NCI-H2196 (cell line): ENCODE measurements around the gene PLCB4.

ENCODE experiments used
- DNase-seq: peaks from one replicate; lab custom pipeline; 2025; ENCODE audit not compliant: unreplicated experiment; lab: John Stamatoyannopoulos, UW

Gene PLCB4

DNA sequence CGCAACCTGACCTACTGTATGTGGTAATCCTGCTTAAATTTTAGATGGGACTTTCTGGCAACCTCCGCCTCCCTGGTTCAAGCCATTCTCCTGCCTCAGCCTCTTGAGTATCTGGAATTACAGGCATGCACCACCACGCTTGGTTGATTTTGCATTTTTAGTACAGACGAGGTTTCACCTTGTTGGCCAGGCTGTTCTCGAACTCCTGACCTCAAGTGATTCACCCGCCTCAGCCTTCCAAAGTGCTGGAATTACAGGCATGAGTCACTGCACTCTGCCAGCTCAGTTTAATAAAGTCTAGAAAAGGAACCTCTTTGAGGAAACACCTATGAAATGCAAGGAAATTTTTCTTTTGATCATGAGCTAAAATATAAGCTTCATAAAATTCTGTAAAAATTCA lies 9.0 kb upstream of the PLCB4 start:
- DNase-seq: no peak

GRCh38 chr20:9061434-9061833 lies 7.5 kb upstream of the PLCB4 start:
- DNase-seq: no peak

DNA sequence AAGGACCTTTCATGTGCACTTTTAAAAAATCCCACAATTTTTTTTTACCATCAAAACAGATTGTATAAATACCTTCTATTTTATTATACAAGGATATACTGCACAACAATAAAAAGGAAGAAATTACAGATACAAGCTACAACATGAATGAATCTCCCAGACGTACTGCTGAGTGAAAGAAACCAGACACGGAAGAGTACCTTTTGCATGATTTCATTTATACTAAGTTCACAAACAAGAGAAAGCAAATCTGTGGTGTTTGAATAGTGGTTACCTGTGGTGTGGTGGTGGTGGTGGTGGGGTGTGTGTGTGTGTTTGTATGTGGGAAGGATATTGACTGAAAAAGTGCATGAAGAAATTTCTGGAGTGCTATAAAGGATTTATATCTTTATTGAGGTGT lies 6.8 kb upstream of the PLCB4 start:
- no peak for DNase-seq

DNA sequence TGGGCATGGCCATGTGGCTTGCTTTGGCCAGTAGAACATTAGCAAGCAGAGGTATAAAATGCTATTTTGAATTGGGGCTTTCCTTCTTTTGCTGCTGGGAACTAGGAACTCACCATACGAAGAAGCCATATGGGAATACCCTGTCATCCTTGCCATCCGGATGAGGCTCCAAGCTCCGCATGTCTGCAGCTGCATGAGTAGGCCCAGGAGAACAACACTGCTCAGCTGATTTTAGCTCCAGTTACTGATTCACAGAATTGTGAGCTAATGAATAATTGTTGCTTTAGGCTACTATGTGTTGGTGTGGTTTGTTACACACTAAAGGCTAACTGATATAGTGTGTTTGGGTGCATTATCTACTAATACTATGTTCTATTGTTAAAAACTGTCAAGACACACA lies 2.7 kb upstream of the PLCB4 start:
- no peak for DNase-seq

DNA sequence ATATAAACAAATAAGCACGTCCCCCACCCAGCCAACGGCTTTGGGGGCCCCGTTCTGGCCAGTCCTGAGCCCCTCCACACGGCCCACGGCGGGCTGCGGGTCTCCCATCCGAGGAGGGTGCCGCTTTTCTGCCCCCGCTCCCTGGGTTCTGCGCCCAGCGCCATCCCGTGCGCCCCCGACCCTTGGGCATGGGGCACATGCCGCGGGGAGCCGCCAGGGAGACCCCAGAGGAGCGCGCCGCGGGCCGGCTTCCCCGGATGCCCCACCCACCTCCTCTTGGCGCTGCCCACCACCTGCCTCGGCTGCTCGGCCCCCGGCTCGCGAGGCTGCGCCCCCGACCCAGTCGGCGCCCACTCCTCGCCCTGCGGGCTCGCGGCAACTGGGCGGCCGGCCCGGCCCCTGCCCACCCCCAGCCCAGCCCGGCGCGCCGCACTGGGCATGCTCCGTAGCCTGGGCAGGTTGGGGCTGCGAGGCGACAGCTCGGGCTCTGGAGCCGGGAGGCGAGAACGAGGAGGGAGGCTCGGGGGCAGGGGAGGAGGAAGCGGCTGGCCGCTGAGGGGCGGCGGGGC lies 570 bp upstream of the PLCB4 start:
- DNase-seq: peak; percentile 73

GRCh38 chr20:9070304-9070703 lies 1.4 kb downstream of the PLCB4 start:
- DNase-seq: no peak

DNA sequence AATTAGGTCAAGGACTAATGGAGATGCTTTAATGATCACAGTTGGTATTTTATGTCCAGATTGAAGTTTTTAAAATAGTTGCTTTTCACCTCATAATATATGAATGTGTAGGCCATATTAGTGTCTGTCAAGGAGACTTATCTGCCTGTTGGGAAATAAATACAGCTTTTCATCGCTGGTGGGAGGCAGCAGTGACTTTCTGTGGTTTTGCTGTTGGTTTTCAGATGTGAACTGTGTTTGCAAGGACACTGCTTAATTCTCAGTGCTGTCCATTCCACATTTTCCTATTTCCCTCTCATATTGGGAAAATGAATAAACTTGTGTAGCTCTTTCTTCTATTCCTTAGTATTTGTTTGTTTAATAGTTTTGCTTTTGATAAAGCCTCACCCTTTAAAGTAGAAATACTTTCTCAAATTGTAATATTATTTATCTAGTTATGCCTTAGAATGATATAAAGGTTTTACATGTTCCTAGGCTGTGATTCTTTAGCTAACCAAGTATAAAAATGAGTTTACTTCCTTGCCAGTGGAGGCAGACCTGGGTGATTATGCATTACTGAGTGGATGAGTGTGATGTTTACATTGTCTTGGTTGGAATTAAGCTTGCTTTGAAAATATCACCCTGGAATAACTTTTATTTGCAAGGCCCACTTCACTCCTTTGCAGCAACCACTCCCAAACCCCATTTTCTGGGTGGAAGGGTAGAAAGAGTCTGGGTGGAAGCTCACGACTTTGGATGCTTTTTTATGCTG lies 3.3 kb downstream of the PLCB4 start:
- no peak for DNase-seq

DNA sequence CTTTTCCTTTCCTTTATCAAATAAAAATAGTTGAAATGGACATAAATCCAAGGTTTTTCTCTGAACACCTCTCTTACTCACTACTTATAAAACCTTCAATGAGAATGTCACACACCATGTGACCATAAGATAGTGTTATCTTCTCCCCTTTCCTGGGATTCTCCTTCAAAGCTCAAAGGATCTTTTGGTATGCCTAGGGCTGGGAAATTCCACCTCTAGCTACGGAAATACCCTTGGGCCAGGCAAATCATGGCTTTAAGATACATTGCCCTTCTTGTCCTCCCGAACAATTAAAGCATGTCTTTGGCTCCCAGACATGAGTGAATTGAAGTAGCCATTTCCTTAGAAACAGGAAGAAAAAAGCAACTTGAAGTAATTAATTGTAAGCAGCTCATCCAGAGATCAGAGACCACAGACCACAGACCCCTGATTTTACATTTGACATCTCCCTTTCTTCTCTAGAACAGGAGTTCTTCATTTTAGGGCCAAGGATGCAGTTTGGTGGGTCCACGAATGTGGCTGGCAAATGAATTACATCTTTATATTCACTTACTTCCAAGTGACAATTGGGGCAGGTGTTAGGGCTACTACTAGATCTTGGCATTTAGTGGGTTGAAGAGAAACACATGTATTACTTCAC lies 4.1 kb downstream of the PLCB4 start:
- no peak for DNase-seq

DNA sequence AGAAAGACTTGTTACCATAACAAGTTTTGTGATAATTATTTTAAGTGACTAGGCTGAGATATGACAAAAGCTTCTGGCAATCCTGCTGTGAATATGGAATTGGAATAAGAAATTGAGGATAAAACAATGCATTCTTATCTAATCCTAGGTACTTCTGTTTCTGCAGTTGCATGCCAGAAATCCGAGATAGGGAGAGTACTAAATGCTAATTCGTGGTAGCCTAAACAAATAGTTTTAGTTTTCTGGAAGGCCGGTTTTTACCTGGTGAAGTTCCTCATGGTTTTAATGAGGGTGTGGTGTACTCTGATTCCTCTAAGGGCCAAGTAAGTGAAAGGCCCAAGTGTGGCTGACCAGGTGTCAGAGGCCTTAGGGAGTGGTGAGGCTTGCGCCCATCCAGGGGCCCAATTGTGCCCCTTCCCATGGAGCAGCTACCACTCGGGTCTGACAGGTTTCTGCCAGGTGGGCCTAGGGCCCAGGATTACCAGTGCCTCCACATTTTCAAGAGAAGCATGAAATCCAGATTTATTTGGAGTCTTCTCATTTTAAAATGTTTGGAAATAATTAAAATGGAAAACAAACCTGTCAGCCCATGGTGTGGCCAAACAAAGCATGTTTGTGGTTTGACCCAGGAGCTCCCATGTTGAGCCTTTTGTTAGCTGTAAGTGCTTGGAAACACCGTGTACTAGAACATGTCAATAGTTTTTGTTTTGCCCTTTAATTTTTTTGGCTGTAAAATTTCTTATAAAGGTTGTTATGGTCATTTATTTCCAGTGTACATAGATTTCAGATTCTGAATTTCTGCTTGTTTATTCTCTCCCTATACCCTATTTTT lies 6.6 kb downstream of the PLCB4 start:
- no peak for DNase-seq

DNA sequence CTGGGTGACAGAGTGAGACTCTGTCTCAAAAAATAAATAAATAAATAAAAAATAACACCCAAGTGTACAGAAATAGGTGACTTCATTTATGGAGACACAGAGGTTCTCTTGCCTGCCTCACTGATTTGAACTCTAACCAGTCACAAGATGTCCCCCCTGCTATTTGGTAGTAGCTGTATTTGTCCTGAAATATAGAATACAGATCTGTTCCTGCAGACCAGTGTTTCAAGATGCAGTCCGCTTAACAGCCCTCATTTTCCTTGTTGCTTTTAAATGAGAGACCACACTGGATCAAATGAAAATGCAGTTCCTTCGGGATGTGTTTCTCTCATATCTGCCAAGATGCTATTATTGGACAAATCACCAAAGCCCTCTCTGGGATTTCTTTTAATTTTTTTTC lies 7.6 kb downstream of the PLCB4 start:
- DNase-seq: no peak

DNA sequence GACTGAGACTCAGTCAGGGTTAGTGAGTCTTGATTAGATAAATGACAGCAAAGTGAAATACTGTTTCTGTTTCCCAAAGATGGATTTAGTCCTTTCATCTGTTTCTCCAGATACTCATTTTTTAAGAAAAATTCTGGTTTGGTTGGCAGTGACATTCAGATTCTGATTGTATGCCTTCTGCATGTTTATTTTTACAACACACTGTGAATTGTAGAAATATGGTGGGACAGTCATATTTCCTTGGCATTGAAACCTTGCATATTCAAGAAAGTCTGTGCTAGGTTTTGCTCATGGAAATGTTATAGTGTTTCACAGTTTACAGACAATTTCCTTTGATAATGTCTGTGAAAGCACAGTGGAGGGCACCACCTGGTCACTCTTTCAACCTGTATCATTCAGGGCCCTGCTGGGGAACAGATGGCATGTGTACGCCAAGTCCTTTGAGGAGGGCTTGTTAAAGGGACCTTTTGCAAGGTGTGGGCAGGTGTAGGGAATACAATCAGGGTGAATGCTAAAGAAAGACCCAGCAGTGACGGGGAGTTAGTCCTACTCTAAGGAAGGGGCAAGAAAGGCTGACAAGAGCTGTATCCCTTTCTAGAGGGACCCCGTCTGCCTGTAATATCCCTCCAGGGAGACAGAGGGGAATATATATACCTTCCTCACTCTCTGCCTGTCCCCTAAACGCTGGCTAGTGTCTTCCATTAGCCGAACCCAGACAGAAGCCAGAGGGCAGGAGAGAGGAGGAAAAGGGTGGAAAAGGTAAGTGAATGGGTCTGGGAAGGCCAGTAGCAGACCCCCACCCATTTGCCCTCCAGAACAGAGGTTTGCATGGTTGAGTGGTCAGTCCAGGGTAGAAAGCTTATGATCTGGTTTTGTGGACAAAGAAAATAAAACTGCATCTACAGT lies 10.2 kb downstream of the PLCB4 start:
- DNase-seq: peak; percentile 31

DNA sequence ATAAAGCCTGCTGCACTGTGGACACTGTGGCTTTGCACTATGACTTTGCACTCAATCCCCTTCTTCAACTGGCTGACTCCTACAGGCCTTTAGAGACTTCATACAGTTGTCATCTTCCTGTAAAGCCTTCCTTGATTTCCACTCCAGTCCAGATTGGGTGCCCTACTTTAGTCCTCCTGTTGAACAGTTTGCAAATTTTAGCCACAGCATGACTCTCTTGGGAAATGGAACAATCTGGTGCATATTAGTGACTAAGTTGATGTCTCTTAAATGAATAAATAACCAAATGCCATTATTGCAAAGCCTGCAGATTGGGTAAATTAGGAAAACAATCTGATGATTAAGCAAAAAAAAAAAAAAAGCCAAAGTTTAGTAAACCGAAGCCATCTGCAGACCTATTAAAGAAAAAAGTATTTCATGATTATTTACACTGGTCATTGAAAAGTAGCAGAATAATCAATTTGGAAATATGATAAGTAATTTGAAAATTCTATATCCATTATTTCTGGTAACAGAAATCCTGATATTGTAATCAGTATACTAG lies 12.6 kb downstream of the PLCB4 start:
- no peak for DNase-seq

- no peak for DNase-seq
These were observed 13.9 kb downstream of the PLCB4 start for GRCh38 chr20:9082741-9083140.

DNA sequence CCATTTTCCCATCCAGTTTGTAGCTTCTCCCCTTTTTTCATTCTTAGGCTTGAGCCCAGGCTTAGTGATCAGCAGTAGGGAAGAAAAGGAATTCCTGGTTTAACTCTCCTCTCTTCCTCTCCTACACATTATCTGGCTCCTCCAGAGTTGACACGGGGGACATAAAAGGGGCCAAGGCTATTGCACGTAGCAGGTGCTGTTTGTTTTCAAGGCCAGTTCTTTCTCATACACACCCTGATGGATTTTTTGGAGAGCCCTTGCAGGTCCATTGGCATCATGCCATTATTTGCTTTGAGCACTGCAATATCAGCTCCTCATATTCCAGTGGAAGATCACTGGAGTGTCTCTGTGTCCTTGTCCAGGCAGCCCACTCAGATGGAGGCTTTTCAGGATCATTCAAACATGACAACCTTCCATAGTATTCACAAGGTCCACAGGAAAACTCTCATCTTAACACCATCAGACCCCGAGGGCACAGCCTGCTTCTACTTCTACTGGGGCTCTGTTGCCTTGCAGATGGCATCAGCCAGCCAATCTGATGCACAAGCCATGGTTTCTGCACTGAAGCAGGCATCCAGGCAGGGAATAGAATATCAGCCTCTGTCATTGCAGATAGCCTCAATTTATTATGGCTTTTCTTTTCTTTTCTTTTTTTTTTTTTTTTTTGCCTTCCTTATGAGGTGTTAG lies 18.8 kb downstream of the PLCB4 start:
- DNase-seq: no peak

DNA sequence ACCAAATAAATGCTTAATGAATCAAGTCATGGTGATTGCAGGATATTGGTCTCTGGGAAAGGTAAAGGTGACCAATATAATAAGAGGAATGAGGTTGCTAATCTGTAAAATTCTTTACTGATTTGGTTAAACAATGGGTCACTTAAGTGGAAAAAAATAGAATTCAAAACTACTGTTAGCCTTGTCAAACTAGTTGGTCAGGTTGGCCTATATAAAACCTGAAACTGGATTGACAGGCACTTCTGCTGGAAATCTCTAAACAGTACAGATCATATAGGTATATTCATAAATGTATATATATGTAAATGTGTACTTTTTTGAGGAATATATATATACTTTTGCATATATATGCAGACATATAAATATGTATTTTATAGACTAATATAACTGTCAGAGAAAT lies 19.7 kb downstream of the PLCB4 start:
- DNase-seq: no peak

DNA sequence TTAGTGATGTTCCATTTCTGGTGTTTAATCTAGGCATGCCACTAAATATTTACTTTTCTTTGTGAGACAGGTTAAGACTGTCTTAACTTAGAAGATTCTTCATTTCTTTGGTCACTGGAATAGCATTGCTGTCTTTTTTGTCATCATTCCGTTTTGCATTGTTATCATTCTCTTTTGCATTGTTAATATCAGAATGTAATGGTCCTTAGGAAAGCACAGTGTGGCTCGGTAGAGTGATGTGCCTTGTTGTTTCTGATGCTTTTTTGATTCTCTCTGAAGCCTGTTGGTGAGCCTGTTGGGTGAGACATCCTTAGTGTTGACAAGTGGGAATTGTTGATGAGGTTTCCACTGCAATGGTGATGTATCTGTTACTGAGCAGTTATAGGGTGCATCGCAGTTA lies 23.2 kb downstream of the PLCB4 start:
- DNase-seq: no peak

GRCh38 chr20:9092655-9093054 lies 23.8 kb downstream of the PLCB4 start:
- DNase-seq: no peak

- DNase-seq: no peak
These were observed 24.5 kb downstream of the PLCB4 start for GRCh38 chr20:9093218-9093957.

DNA sequence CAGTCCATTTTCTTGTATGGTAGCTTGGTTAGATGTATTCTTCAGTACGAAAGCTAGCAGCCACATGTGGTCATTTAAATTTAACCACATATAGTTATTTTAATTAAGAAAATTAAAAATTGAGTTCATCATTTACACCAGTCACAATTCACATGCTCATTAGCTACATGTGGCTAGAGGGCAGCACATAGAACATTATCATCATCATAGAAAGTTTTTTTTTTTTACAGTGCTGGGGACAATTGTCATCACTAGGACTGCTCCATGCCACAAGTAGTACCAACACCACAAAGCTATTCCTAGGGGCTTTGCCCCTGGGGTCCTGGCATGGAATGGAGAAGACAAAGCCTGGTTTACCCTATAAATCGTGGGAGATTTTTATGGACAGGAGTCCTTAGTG lies 30.5 kb downstream of the PLCB4 start:
- no peak for DNase-seq
